ENCODE measurements around the gene MKNK2.
"Not testable (repeated sequence)": the region's sequence is repeated elsewhere in the genome, so short reads cannot be mapped to it uniquely, and the experiment has no call there.

Gene MKNK2

DNA sequence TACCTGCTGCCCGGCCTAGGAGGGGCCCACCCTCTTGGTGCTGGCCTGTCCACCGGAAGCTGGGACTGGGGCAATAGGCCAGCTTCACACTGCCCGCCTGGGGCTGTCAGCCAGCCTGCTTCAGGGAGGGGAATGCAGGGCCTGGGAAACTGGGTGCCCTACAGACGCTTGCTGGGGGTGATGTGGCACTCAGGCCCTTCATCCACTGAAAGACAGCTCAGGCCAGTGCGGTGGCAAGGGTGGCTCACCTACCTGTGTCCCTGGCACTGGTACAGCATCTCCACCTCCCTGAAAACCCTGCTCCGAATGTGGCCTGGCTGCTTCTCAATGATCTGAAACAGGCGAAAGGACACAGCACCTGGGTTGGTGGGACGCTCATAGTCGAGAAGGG is 7.8 kb downstream of the MKNK2 start:
- DNase-seq: no peak

DNA sequence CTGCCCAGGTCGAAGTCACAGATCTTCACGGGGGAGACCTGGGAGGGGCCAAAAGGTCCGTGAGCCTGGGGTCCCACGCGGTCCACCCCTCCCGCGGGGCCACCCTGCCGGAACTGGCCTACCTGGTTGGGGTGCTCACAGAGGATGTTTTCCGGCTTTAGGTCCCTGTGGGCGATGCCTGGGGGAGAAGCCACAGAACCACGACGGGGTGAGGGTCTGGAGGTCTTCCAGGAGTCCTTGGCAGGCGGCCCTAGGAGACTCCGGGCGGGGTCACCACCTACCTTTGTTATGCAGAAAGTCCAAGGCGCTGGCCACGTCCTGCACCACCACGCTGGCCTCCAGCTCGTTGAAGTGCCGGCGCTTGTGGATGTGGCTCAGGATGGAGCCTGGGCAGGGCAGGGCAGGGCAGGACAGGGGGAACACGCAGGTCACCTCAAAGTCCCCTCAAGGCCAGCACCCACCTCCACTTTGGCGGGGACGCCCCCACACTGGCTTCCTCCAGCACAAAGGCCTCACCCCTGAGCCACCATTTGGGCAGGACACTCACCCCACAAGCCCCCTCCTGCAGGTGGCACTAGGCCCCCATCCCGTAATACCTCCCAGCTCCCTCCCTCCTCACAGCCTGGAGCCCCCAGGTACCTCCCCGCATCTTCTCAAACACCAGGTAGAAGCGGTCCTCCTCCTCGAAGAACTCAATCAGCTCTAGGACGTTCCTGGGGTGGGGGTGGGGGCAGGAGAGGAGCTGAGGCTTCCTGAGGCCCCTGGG is 8.4 kb downstream of the MKNK2 start:
- no peak for DNase-seq

- no peak for DNase-seq
These were observed 9.2 kb downstream of the MKNK2 start for GRCh38 chr19:2041683-2042484.

GRCh38 chr19:2041433-2041682 is 9.7 kb downstream of the MKNK2 start:
- DNase-seq: no peak

DNA sequence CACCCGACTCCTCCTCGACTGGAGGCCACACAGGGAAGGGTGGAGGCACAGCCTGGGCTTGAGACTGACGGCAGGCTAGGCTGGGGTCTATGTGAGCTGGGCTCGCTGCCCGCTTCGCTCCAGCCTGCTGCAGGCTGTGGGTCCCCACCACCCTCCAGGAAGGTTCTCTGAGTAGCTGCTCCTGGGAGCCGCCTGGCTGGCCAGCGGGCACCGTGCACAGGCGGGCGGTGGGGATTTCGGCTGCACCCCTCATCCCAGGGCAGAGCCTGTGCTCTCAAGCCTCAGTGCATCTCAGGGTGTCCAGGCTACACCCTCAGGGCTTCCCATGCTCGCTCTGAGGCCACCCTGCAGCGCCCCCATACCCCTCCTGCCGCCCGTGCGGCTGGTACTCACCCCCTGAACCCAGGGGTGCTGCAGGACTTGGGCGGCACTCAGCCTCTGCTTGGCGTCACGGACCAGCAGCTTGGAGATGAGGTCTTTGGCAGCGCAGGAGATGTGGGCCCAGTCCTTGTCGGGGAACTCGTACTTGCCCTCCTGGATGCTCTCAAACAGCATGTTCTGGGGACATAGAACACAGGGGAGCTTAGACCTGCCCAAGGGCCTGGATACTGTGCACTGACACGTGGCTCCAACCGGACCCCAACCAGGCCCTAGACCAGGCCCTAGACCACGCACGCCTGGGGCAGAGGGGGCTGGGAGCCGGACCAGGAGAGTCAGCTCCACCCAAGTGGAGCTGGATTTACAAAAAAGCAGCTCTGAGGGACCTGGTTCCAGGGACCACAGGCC is 10.2 kb downstream of the MKNK2 start:
- DNase-seq: no peak

DNA sequence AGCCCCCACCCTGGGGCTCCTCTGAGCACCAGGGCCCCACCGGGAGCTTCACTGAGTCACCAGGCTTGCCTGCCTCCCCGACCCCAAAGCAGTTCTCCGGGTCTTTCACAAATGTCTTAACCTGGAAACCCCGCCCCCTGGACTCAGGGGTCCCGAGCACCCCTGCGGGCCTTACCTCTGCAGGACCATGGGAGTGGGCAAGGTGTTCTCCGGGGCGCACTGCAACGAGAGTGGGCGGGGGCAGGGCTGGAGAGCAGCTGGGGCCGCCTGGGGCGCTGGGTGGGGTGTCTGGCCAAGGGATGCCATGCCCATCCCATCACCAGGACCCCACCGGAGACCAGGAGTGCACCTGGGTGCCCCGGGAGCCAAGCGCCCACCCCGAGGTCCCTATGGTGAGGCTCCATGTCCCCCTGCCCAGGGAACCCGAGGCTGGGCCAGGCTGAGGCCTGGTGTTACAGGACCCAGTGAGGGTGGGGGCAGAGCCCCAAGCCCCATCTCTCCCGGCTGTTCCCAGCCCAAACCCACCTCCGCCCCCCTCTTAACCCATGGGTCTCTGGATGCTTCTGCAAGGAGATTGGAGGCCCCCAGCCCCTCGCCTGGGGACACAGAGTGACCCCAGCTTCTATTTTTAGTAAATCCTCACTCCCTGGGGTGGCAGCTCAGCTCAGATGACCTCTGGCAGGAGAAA is 10.9 kb downstream of the MKNK2 start:
- DNase-seq: no peak

DNA sequence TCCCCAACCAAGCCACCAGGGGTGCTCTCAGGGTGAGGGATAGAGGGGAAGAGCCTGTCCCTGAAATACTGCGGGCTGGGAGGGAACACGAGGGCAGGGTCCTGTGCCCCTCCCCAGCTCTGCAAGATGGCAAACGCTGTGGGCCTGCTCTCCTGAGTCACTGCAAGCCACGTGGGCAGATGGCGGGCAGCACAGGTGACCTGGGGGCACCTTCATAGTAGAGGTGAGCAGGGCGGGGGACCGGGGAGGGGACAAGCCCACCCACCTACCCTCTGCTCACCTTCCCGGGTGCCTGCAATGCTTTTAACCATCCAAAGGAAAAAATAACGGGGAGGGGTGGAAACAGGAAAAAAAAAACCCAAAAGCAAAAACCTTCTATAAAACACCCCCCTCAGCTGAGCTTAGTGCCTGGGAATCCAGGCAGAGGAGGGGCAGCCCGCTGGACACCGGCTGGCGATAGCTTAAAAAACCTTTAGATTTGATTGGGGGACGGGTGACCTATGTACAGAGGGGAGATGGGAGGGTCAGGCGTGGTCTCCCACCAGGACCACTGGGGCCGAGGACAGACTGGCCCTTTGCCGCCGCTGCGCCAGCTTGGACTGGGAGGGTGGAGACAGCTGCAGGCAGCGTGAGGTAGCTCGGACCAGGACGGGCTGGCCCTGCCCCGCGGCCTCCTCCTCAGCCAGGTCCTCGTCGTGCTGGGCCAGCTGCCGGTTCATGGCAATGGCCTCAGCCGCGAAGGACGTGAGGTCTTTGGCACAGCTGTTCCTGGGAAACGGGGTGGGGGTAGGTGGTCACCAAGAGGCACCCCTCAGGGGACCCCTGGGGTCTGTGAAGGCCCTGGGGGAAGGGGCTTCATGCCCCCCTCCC is 11.7 kb downstream of the MKNK2 start:
- DNase-seq: no peak

GRCh38 chr19:2038284-2039088 is 12.6 kb downstream of the MKNK2 start:
- DNase-seq: no peak

DNA sequence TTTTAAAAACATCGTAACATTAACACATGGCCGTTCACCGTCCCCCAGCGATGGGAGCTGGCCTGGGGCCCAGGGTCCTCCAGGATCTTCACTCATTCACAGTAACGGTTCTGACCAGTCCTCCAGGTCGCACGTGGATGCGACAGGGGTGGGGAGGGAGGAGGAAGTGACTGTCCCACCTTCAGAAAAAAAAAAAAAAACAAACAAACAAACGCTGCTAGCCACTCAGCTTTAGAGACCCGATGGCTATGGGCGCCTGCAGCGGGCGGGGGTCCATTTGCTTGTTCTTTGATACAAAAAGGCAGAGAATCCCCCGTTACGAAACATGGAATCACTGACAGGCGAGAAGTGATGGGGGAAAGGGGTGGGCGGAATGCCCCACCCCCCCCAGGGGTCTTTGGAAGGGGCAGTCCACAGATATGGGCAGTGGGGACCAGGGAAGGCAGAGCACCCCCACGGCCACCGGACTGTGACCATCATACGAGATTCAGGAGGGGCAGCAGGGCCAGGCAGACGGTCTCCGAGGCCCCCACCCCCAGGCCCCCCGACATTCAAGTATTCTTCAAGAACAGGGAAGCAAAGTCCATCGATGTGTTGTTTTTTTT is 13.3 kb downstream of the MKNK2 start:
- DNase-seq: no peak

GRCh38 chr19:2036424-2036823 is 14.6 kb downstream of the MKNK2 start:
- no peak for DNase-seq

GRCh38 chr19:2035590-2035991 is 15.5 kb downstream of the MKNK2 start:
- no peak for DNase-seq

GRCh38 chr19:2034729-2035589 is 16.1 kb downstream of the MKNK2 start:
- DNase-seq: no peak

DNA sequence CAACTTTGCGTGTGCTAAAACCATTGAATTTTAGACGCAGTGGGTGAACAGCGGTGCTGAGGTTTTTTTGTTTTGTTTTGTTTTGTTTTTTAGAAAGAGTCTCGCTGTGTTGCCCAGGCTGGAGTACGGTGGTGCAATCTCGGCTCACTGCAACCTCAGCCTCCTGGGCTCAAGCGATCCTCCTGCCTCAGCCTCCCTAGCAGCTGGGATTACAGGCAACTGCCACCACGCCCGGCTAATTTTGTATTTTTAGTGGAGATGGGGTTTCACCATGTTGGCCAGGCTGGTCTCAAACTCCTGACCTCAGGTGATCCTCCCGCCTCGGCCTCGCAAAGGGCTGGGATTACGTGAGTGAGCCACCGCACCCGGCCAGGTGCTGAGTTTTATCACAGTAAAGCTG is 16.8 kb downstream of the MKNK2 start:
- DNase-seq: not testable (repeated sequence)

- DNase-seq: no peak
These were observed 17.3 kb downstream of the MKNK2 start for GRCh38 chr19:2033825-2034159.

DNA sequence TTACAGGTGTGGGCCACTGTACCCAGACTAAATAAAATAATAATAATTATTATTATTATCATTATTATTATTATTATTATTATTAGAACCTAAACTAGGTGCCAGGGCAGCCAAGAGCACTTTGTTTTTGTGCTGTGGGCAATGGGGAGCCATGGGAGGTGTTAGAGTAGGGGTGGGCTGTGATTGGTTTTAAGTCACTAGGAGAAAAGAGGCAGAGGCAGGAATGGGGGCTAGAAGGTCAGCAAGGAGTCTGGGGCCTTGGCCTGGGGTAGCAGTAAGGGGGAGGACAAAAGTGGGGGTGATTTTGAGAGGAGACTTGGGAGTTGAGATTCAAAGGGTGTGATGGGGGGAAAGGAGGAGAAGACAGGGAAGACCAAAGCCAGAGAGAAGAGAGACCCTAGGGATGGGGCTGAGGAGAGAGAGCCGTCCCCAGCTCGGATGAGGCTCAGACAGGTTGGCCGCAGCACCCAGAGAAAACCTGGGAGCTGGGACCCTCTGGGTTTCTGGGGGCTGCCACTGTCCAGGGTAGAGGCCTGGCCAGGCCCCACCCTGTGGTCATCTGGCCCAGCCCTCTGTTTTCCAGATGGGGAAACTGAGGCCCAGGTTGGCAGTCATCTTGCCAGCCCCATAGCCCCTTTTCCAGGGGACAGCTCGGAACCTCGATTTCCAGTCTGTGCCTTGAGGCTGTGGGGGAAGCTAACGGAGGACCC is 17.8 kb downstream of the MKNK2 start:
- no peak for DNase-seq

GRCh38 chr19:2032296-2032941 is 18.6 kb downstream of the MKNK2 start:
- DNase-seq: peak; percentile 82

DNA sequence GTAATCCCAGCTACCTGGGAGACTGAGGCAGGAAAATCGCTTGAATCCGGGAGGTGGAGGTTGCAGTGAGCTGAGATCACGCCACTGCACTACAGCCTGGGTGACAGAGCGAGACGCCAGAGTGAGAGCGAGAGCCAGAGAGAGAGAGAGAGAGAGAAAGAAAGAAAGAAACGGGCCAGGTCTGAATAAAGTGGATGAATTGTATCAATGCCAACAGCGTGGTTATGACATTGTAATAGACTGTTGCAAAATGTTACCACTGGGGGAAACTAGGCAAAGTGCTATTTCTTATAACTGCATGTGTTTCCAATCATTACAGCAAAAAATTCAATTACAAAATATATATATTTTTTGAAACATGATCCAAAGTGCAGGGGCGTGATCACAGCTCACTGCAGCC is 23.7 kb downstream of the MKNK2 start:
- peak; percentile 44 for DNase-seq

DNA sequence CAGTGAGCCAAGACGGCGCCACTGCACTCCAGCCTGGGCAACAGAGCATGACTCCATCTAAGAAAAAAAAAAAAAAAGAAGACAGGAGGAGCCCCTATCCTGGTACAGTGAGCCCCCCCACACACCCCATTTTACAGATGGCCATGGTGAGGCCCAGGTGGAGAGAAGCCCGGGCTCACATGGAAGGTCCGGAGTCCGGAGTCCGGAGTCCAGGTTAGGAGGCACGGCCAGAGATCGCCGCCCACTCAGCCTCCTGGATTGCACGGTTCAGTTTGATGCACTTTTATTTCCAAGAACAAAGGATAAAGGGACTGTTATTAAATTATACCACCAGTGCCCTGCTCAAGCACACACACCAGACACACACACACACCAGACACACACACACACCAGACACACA is 24.3 kb downstream of the MKNK2 start:
- no peak for DNase-seq

DNA sequence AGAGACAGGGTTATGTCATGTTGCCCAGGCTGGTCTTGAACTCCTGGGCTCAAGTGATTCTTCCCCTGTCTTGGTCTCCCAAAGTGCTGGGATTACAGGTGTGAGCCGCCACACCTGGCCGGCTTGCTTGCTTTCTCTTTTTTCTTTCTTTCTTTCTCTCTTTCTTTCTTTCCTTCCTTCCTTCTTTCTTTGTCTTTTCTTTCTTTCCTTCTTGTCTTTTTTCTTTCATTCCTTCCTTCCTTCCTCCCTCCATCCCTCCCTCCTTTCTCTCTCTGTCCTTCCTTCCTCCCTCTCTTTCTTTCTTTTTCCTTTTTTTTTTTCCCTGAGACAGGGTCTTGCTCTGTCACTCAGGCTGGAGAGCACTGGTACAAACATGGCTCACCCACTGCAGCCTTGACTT is 28.8 kb downstream of the MKNK2 start:
- no peak for DNase-seq

Measured in GF-D8 (cell line).